SIG-M5 treated with dmso at 0.1 percent for 504 hours (cell line): Measurements from ENCODE around the gene VWA8.
"Not testable (repeated sequence)": the region's sequence is repeated elsewhere in the genome, so short reads cannot be mapped to it uniquely, and the experiment has no call there.

Experiments
- DNase-seq: peaks from one replicate; lab custom pipeline; 2025; ENCODE audit not compliant: unreplicated experiment; lab: John Stamatoyannopoulos, UW

Gene VWA8

GRCh38 chr13:41651413-41652058 lies 309.4 kb downstream of the VWA8 start:
- peak; percentile 23 for DNase-seq

- DNase-seq, result no peak
Measured at GRCh38 chr13:41650706-41651105, 310.2 kb downstream of the VWA8 start.

- DNase-seq, result no peak
Measured at GRCh38 chr13:41649659-41650058, 311.2 kb downstream of the VWA8 start.

- DNase-seq, result no peak
Measured at GRCh38 chr13:41648314-41648935, 312.5 kb downstream of the VWA8 start.

- DNase-seq, result not testable (repeated sequence)
Measured at GRCh38 chr13:41647699-41648313, 313.1 kb downstream of the VWA8 start.

- DNase-seq, result no peak
Measured at GRCh38 chr13:41645331-41645730, 315.6 kb downstream of the VWA8 start.

- DNase-seq, result no peak
Measured at GRCh38 chr13:41644742-41645141, 316.2 kb downstream of the VWA8 start.

GRCh38 chr13:41643507-41643906 lies 317.4 kb downstream of the VWA8 start:
- no peak for DNase-seq

GRCh38 chr13:41641961-41642360 lies 318.9 kb downstream of the VWA8 start:
- no peak for DNase-seq

GRCh38 chr13:41641429-41641828 lies 319.5 kb downstream of the VWA8 start:
- no peak for DNase-seq

- no peak for DNase-seq
Measured at GRCh38 chr13:41639955-41640780, 320.7 kb downstream of the VWA8 start.

- DNase-seq, result no peak
Measured at GRCh38 chr13:41639237-41639904, 321.5 kb downstream of the VWA8 start.

- DNase-seq, result no peak
Measured at GRCh38 chr13:41637586-41637985, 323.3 kb downstream of the VWA8 start.

GRCh38 chr13:41637032-41637431 lies 323.9 kb downstream of the VWA8 start:
- DNase-seq, result not testable (repeated sequence)

GRCh38 chr13:41636590-41636989 lies 324.3 kb downstream of the VWA8 start:
- DNase-seq, result not testable (repeated sequence)

- DNase-seq, result no peak
Measured at GRCh38 chr13:41634407-41634806, 326.5 kb downstream of the VWA8 start.

GRCh38 chr13:41633776-41634175 lies 327.1 kb downstream of the VWA8 start:
- DNase-seq, result no peak

GRCh38 chr13:41631296-41631965 lies 329.5 kb downstream of the VWA8 start:
- DNase-seq, result no peak

- DNase-seq, result no peak
Measured at GRCh38 chr13:41627425-41627824, 333.5 kb downstream of the VWA8 start.

GRCh38 chr13:41624041-41624440 lies 336.9 kb downstream of the VWA8 start:
- DNase-seq, result no peak
